Osteoblast (primary cell): ENCODE measurements around the gene ARL4D. TPM values are rescaled to one million over a fixed set of nuclear protein-coding genes. Genes with fewer than 3 reads are reported as not detected.

ENCODE experiments used
- DNase-seq: peaks from one replicate; pipeline ENCODE4 v3.0.0; 2011; ENCODE audit warnings: low spot score, mixed read lengths; ENCODE audit not compliant: insufficient read length; ENCODE audit errors: missing footprints
- H2AFZ ChIP-seq: 2 replicates; pipeline ENCODE4 v1.6.0; 2011; ENCODE audit warnings: mild to moderate bottlenecking, low read length
- H3K27ac ChIP-seq: 2 replicates; pipeline ENCODE4 v1.5.1; 2011; ENCODE audit warnings: mild to moderate bottlenecking, low read depth, low read length, moderate library complexity
- H3K27me3 ChIP-seq: 2 replicates; pipeline ENCODE4 v1.6.0; 2012; ENCODE audit warnings: mild to moderate bottlenecking, control low read depth, inconsistent platforms, low read length, moderate library complexity; ENCODE audit not compliant: insufficient read depth
- H3K36me3 ChIP-seq: 2 replicates; pipeline ENCODE4 v1.5.1; 2011; ENCODE audit warnings: mild to moderate bottlenecking, low read length, control low read depth, moderate library complexity; ENCODE audit not compliant: insufficient read depth
- H3K4me1 ChIP-seq: 2 replicates; pipeline ENCODE4 v1.5.1; 2011; ENCODE audit warnings: mild to moderate bottlenecking, low read length, control low read depth, moderate library complexity; ENCODE audit not compliant: insufficient read depth
- H3K4me2 ChIP-seq: 2 replicates; pipeline ENCODE4 v1.6.0; 2011; ENCODE audit warnings: mild to moderate bottlenecking, low read length; ENCODE audit not compliant: insufficient read depth
- H3K4me3 ChIP-seq: fragments of 200-600 bp; sonication (generic); 3 replicates; pipeline ENCODE4 v1.5.1; 2012; ENCODE audit warnings: mild to moderate bottlenecking, low read length, inconsistent platforms; ENCODE audit not compliant: insufficient read depth
- H3K79me2 ChIP-seq: 2 replicates; pipeline ENCODE4 v1.6.0; 2012; ENCODE audit warnings: mild to moderate bottlenecking, low read length, control low read depth, inconsistent platforms; ENCODE audit not compliant: insufficient read depth
- H3K9me3 ChIP-seq: 2 replicates; pipeline ENCODE4 v1.5.1; 2011; ENCODE audit warnings: low read depth, low read length, control low read depth
- H4K20me1 ChIP-seq: 2 replicates; pipeline ENCODE4 v1.6.0; 2012; ENCODE audit warnings: mild to moderate bottlenecking, low read length, control low read depth; ENCODE audit not compliant: insufficient read depth
- total RNA-seq: library from RNA; depleted of rRNA; stranded (reverse); fragments of >200 nt; gene quantifications from 2 replicates; pipeline ENCODE4 v1.2.3, GENCODE V29; 2012
- TF ChIP-seq, protein P1 (sequence below): IDR thresholded peaks from 2 replicates; pipeline ENCODE4 v1.5.1; 2011; ENCODE audit warnings: mild to moderate bottlenecking, low read depth, low read length, moderate library complexity; ENCODE audit errors: extremely low read depth

Gene ARL4D
- total RNA-seq, 1 donor, result 18.8 TPM

DNA sequence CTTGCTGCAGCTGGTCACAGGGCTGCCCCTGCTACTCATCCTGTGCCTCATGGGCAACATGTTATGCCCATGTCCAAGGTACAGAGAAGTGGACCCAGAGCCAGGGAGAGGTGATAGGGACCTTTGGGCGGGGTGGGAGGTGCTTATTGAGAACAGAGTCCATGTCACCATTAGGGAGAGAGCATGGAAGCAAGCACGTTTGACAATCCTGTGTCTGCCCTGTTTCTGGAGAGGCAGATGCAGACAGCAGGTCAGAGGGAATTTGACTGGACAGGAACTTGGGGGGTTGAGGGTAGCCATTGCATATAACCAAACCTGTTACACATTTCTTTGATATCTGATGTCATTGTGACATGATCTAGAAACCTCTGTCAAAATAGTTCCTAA, 14.3 kb upstream of the ARL4D start:
- TF ChIP-seq, protein P1, sequence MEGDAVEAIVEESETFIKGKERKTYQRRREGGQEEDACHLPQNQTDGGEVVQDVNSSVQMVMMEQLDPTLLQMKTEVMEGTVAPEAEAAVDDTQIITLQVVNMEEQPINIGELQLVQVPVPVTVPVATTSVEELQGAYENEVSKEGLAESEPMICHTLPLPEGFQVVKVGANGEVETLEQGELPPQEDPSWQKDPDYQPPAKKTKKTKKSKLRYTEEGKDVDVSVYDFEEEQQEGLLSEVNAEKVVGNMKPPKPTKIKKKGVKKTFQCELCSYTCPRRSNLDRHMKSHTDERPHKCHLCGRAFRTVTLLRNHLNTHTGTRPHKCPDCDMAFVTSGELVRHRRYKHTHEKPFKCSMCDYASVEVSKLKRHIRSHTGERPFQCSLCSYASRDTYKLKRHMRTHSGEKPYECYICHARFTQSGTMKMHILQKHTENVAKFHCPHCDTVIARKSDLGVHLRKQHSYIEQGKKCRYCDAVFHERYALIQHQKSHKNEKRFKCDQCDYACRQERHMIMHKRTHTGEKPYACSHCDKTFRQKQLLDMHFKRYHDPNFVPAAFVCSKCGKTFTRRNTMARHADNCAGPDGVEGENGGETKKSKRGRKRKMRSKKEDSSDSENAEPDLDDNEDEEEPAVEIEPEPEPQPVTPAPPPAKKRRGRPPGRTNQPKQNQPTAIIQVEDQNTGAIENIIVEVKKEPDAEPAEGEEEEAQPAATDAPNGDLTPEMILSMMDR, result no peak
- no peaks in the 10 kb centered on the region for H3K79me2 ChIP-seq

DNA sequence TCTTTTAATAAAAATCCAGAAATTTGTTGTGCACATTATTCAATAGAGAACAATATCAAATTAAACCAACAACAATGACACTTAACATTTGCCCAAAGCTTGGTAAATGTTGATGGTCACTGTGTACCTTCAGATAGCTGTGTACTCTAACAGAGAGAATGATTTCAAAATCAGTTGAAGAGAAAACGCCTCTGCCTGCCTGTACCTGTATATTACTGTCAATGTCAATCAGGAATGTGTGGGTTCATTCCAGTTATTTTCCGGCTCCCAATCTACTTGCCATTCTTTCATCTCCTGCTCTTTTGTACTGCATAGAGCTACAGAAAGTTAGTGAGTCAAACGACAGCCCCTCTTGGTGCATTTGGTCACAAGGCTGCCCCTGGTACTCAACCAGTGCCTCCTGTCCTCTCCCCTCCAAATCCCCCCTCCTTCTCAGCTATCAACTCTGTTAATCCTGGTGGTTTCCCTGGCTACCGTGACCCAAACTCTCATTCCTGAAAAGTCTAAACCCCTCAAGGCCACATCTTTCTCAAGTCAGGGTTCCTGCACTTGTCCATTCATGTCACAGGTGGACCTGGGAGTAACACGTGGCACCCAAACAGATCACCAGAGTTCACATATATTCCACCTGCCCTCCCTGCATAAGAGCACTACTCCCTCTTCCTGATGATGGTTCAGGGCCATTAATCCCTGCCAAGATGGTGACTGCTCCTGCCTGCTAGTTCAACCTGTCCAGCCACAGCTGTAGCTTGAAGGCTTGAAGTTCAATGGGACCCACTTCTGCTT, 13.6 kb upstream of the ARL4D start:
- Histone ChIP-seq H2AFZ (no peak overlapping the region), H3K27me3 (no peaks in the 10 kb centered on the region), H3K4me1 (peaks cover 4% of the 10 kb centered on the region), H3K4me2 (no peak overlapping the region), H4K20me1 (no peaks in the 10 kb centered on the region), H3K9me3 (no peaks in the 10 kb centered on the region), H3K4me3 (no peak overlapping the region), H3K79me2 (no peaks in the 10 kb centered on the region), H3K27ac (no peak overlapping the region), H3K36me3 (no peaks in the 10 kb centered on the region)
- TF ChIP-seq, protein P1, result no peak
- DNase-seq, result no peak

More for the DNA sequence above, 14.3 kb upstream of the ARL4D start:
- no peak overlapping the region for H3K27ac ChIP-seq
- H2AFZ ChIP-seq, result no peak overlapping the region
- no peaks in the 10 kb centered on the region for H3K27me3 ChIP-seq
- H3K36me3 ChIP-seq, result no peaks in the 10 kb centered on the region
- peaks cover under 1% of the 10 kb centered on the region for H3K4me1 ChIP-seq
- H3K4me2 ChIP-seq, result no peak overlapping the region
- no peaks in the 10 kb centered on the region for H4K20me1 ChIP-seq
- H3K4me3 ChIP-seq, result no peak overlapping the region
- DNase-seq, result peak; percentile 63
- H3K9me3 ChIP-seq, result no peaks in the 10 kb centered on the region

DNA sequence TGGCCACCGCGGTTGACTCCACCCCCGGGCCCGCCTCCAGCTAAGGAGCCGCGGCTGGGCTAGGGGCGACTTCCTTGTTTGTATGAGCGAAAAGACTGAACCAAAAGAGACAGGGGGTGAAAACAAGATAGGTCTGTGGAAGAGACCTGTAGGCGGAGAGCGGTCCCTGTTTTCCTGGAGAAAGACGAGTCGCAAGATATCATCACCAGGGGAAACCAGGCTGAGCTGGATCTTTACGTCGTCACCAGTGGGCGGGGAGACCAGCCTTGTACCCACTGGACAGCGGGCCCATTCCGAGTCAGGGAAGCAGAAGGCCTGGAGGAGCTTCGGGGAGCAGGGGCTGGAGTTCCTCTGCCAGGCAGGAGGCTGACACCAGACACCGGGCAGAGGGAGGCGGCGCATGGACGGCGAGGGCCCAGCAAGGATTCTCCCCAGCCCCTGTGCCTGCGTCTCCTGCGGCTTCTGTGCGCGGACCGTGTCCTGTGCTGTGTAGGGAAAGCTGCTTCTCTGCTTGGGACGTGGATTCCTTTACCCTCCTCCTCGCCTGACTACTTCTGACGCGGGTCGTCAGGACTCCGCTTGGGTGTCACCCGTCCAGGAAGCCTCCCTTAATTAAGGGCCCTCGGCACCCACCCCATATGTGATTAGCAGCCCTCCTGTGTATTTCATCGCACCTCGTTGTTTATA, 10.3 kb upstream of the ARL4D start:
- DNase-seq, result peak; percentile 93
- Histone ChIP-seq H3K79me2 (no peaks in the 10 kb centered on the region), H2AFZ (peak overlapping the region; percentile 97), H3K4me3 (peak overlapping the region; percentile 93), H3K9me3 (no peaks in the 10 kb centered on the region), H4K20me1 (no peaks in the 10 kb centered on the region), H3K27ac (peak overlapping the region; percentile 99), H3K4me2 (peak overlapping the region; percentile 100), H3K27me3 (no peaks in the 10 kb centered on the region), H3K36me3 (no peaks in the 10 kb centered on the region), H3K4me1 (peaks cover 4% of the 10 kb centered on the region)
- TF ChIP-seq, protein P1, result no peak
